PC-9 (cell line): ENCODE data around the gene KIFC3. TPM values are rescaled to one million over a fixed set of nuclear protein-coding genes. Genes with fewer than 3 reads are reported as not detected.
"Not testable (repeated sequence)": the region's sequence is repeated elsewhere in the genome, so short reads cannot be mapped to it uniquely, and the experiment has no call there.

Source experiments
- BruUV-seq: library from RNA; stranded (reverse); fragments of 400-500 nt; replicated peaks from 2 replicates; lab custom pipeline; 2021; lab: Mats Ljungman, UMichigan
- CTCF ChIA-PET: fragments of 300-600 bp; sonication (Branson Sonifier 250); formaldehyde crosslinking; loops from one replicate; lab custom pipeline; 2022; ENCODE audit warnings: antibody characterized with exemption; lab: Charles Lee
- POLR2A ChIA-PET: fragments of 300-600 bp; sonication (Branson Sonifier 250); formaldehyde crosslinking; loops from one replicate; lab custom pipeline; 2022; ENCODE audit warnings: antibody characterized with exemption; ENCODE audit not compliant: unreplicated experiment; lab: Charles Lee
- DNase-seq, 2 experiments: peaks; one replicate each; pipeline versions ENCODE4 v3.0.0 to v3.0.0-alpha.2; 2015 to 2022; ENCODE audit warnings: mixed read lengths in 1 of 2
- H2AFZ ChIP-seq: fragments of 200-600 bp; sonication (generic); 2 replicates; pipeline ENCODE4 v1.8.1; 2017; ENCODE audit warnings: antibody characterized with exemption
- H3F3A ChIP-seq: fragments of 200-600 bp; sonication (generic); 2 replicates; pipeline ENCODE4 v1.8.1; 2017; ENCODE audit warnings: antibody characterized with exemption, mild to moderate bottlenecking, low read depth; ENCODE audit not compliant: insufficient read depth
- H3K27ac ChIP-seq: fragments of 200-600 bp; sonication (generic); 2 replicates; pipeline ENCODE4 v1.6.1; 2016; ENCODE audit warnings: mixed run types
- H3K27me3 ChIP-seq: fragments of 200-600 bp; sonication (generic); 2 replicates; pipeline ENCODE4 v1.6.1; 2016; ENCODE audit warnings: low read depth, mixed run types; ENCODE audit not compliant: insufficient read depth
- H3K36me3 ChIP-seq: fragments of 200-600 bp; sonication (generic); 2 replicates; pipeline ENCODE4 v1.6.1; 2016; ENCODE audit warnings: low read depth, mixed run types
- H3K4me1 ChIP-seq: fragments of 200-600 bp; sonication (generic); replicated peaks from 2 replicates; pipeline ENCODE4 v1.6.1; 2016; ENCODE audit warnings: mixed run types; ENCODE audit not compliant: insufficient read depth
- H3K4me2 ChIP-seq: fragments of 200-600 bp; sonication (generic); 2 replicates; pipeline ENCODE4 v1.6.1; 2017; ENCODE audit warnings: mixed run types
- H3K4me3 ChIP-seq: fragments of 200-600 bp; sonication (generic); 2 replicates; pipeline ENCODE4 v1.6.1; 2016; ENCODE audit warnings: mixed run types
- H3K79me2 ChIP-seq: fragments of 200-600 bp; sonication (generic); 2 replicates; pipeline ENCODE4 v1.6.1; 2017; ENCODE audit warnings: low read depth, mixed run types
- H3K9me2 ChIP-seq: fragments of 200-600 bp; sonication (generic); 2 replicates; pipeline ENCODE4 v1.8.1; 2017; ENCODE audit warnings: mild to moderate bottlenecking; ENCODE audit not compliant: insufficient read depth
- H3K9me3 ChIP-seq: fragments of 200-600 bp; sonication (generic); 2 replicates; pipeline ENCODE4 v1.8.1; 2016; ENCODE audit warnings: low read depth; ENCODE audit not compliant: insufficient read depth
- H4K20me1 ChIP-seq: fragments of 200-600 bp; sonication (generic); 2 replicates; pipeline ENCODE4 v1.8.1; 2017; ENCODE audit not compliant: insufficient read depth
- EZH2 ChIP-seq: fragments of 200-600 bp; sonication (generic); IDR thresholded peaks from 2 replicates; pipeline ENCODE4 v1.8.0; 2017; ENCODE audit warnings: antibody characterized with exemption, low read depth
- intact Hi-C: fragments of 100-400 bp; cut with micrococcal nuclease; formaldehyde crosslinking; loops from one replicate; pipeline ENCODE4 v1.10.0; 2022; ENCODE audit not compliant: unreplicated experiment
- total RNA-seq: library from RNA; stranded (reverse); gene quantifications from 2 replicates; pipeline ENCODE4 v1.2.3, GENCODE V29; 2021
- TF ChIP-seq, protein P1 (sequence below): fragments of 200-600 bp; sonication (generic); conservative IDR thresholded peaks from 2 replicates; pipeline ENCODE4 v1.6.1; 2017; ENCODE audit warnings: mixed run types, antibody characterized with exemption, mild to moderate bottlenecking, moderate library complexity

The KIFC3 gene
- total RNA-seq, 1 experiment from 2014 or later: 52.5 TPM

DNA sequence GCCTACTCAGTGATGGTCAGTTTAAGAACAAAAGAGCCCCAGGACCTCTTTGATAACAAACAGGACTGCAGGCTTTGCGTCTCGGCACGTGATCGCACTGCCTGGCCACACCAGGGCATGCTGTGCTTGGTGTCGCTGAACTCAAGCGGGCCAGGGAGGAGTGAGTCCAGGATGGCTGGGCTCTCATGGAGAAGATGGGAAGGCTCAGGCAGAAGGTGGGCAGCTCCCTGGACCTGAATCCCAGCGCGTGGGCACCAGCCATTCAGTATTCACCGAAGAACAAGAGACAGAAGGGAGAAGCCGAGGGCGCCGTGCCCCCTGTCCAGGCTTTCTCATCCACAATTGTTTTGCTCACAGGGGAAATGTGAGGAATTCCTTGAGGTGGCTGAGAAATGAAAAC, 54.8 kb downstream of the KIFC3 start:
- H4K20me1 ChIP-seq: no peaks in the 10 kb centered on the region; the same call in 1 of the 2 replicates
- H3K27me3 ChIP-seq: no peaks in the 10 kb centered on the region
- intact Hi-C loops: no loop called here
- ChIA-PET CTCF (no interaction called here), POLR2A (no interaction called here)
- H3K9me2 ChIP-seq: no peaks in the 10 kb centered on the region
- TF ChIP-seq, protein P1, sequence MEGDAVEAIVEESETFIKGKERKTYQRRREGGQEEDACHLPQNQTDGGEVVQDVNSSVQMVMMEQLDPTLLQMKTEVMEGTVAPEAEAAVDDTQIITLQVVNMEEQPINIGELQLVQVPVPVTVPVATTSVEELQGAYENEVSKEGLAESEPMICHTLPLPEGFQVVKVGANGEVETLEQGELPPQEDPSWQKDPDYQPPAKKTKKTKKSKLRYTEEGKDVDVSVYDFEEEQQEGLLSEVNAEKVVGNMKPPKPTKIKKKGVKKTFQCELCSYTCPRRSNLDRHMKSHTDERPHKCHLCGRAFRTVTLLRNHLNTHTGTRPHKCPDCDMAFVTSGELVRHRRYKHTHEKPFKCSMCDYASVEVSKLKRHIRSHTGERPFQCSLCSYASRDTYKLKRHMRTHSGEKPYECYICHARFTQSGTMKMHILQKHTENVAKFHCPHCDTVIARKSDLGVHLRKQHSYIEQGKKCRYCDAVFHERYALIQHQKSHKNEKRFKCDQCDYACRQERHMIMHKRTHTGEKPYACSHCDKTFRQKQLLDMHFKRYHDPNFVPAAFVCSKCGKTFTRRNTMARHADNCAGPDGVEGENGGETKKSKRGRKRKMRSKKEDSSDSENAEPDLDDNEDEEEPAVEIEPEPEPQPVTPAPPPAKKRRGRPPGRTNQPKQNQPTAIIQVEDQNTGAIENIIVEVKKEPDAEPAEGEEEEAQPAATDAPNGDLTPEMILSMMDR: no peak
- H3K4me3 ChIP-seq: no peak overlapping the region
- no peaks in the 10 kb centered on the region for H3K36me3 ChIP-seq
- H3K4me1 ChIP-seq: no peaks in the 10 kb centered on the region
- H3K9me3 ChIP-seq: no peaks in the 10 kb centered on the region
- no peak overlapping the region for H2AFZ ChIP-seq
- no peak for DNase-seq
- H3F3A ChIP-seq: no peaks in the 10 kb centered on the region; the same call in 1 of the 2 replicates
- no peak overlapping the region for H3K4me2 ChIP-seq
- no peaks in the 10 kb centered on the region for H3K79me2 ChIP-seq
- no TSS peak for BruUV-seq
- no peak overlapping the region for H3K27ac ChIP-seq

DNA sequence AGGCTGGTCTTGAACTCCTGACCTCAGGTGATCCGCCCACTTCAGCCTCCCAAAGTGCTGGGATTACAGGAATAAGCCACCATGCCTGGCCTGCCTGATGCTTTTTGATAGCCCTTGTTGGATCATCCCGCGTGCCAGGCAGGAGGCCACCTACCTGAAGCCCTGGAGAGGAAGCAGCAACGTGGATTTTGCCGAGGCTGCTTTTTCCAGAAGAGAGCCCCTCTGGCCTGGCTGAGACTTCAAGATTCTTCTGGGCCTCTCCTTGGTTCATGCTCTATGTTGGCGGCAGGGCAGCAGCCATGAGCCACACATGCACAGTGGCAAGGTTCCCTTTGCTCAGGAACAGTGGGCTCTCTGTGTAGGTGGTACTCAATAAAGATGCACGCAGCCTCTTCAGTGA, 55.2 kb downstream of the KIFC3 start:
- CTCF ChIA-PET: no interaction called here
- H4K20me1 ChIP-seq: no peaks in the 10 kb centered on the region; the same call in 1 of the 2 replicates
- H3K9me2 ChIP-seq: no peaks in the 10 kb centered on the region
- H3K4me2 ChIP-seq: no peak overlapping the region
- H3K4me1 ChIP-seq: no peaks in the 10 kb centered on the region
- H3K27ac ChIP-seq: no peak overlapping the region
- H3F3A ChIP-seq: no peaks in the 10 kb centered on the region; the same call in 1 of the 2 replicates
- DNase-seq: no peak
- no peak overlapping the region for H2AFZ ChIP-seq
- no peaks in the 10 kb centered on the region for H3K9me3 ChIP-seq
- no peaks in the 10 kb centered on the region for H3K36me3 ChIP-seq
- H3K4me3 ChIP-seq: no peak overlapping the region
- intact Hi-C loops: no loop called here
- no TSS peak for BruUV-seq
- H3K27me3 ChIP-seq: no peaks in the 10 kb centered on the region
- H3K79me2 ChIP-seq: no peaks in the 10 kb centered on the region
- POLR2A ChIA-PET: no interaction called here
- TF ChIP-seq, protein P1: no peak
- TF ChIP-seq EZH2: no peak

DNA sequence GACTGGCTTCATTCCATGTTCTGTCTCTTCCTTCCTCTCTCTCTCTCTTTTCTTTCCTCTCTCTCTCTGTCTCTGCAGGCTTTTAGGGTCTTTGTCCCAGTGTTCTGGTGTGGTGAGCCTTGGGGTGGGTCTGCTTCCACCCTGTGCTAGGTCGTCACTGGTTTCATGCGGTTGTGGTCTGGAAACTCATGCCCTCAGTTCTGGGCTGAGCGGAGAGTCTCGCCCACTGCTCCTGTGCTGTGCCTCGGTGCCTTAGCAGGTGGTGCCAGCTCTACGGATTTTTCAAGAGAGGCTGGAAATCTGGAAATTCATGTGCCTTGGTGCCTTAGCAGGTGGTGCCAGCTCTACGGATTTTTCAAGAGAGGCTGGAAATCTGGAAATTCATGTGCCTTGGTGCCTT, 56.0 kb downstream of the KIFC3 start:
- not testable (repeated sequence) for H3K4me1 ChIP-seq, BruUV-seq
- CTCF ChIA-PET: interaction anchor here (0.6 kb wide), 1 partner anchor 219 kb away, joined by 3 read pairs; no protein-coding TSS in a partner anchor

DNA sequence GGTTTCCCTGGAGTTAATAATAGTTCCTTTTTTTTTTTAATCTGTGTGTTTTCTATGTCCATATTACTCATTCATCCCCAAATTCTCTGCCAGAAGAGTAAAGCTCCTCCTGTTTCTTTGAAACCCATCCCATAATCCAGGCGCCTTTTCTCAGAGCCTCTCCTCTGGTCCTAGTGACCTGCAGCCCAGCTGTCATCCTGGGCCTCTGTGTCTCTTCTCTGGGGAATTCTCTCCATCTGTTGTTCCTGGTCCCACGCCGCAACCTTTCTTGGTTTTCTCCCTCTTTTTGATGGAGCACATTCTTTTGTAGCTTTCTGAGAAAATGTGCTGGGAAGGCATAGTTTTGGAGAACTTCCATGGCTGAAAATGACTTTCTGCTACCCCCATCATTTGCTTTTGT, 56.5 kb downstream of the KIFC3 start:
- Histone ChIP-seq H3K4me3 (no peak overlapping the region), H3K9me2 (no peaks in the 10 kb centered on the region), H3K9me3 (no peaks in the 10 kb centered on the region), H2AFZ (no peak overlapping the region), H3K4me2 (no peak overlapping the region), H3K4me1 (no peaks in the 10 kb centered on the region), H3K27ac (no peak overlapping the region), H4K20me1 (no peaks in the 10 kb centered on the region; the same call in 1 of the 2 replicates), H3F3A (no peaks in the 10 kb centered on the region; the same call in 1 of the 2 replicates), H3K27me3 (no peaks in the 10 kb centered on the region), H3K79me2 (no peaks in the 10 kb centered on the region), H3K36me3 (no peaks in the 10 kb centered on the region)
- CTCF ChIA-PET: interaction anchor here (0.7 kb wide), 1 partner anchor 417 kb away, joined by 6 read pairs; no protein-coding TSS in a partner anchor
- POLR2A ChIA-PET: no interaction called here
- no peak for DNase-seq
- TF ChIP-seq, protein P1: no peak
- TF ChIP-seq EZH2: no peak
- no TSS peak for BruUV-seq
- intact Hi-C loops: no loop called here

More for the DNA sequence above, 56.0 kb downstream of the KIFC3 start:
- DNase-seq, H3K27me3 ChIP-seq, H3K9me3 ChIP-seq, H3K4me2 ChIP-seq, H3F3A ChIP-seq, intact Hi-C loops, H3K4me3 ChIP-seq, H3K36me3 ChIP-seq, POLR2A ChIA-PET, H3K9me2 ChIP-seq, H3K27ac ChIP-seq, H4K20me1 ChIP-seq, H3K79me2 ChIP-seq, H2AFZ ChIP-seq: not testable (repeated sequence)
